ENCODE results near the gene VPS13C.
A peak's percentile ranks its signal among the peaks of the same experiment; 100 is the strongest.

VPS13C gene

GRCh38 chr15:62087671-62088352 is 27.6 kb upstream of the VPS13C start:
- TF ChIP-seq TAF1 (IDR thresholded peaks at IDR 0.05; ENCODE audit: borderline replicate concordance, insufficient read depth, low read length) (no peak), FOXP2 (optimal IDR thresholded peaks at IDR 0.05; ENCODE audit: borderline replicate concordance, extremely low read depth, extremely low read length, insufficient read depth) (peak; percentile 41), REST (IDR thresholded peaks at IDR 0.05; ENCODE audit: insufficient read depth in 1 of 2, low read depth in 2 of 2, low read length in 2 of 2) (peak in 1 of 2 experiments; percentile 39; a peak in 1 of 4 replicates), SIN3A (IDR thresholded peaks at IDR 0.05; ENCODE audit: borderline replicate concordance, insufficient read depth, low read length) (0 out of 2 replicates have a peak, but pooled peaks have one; percentile 25)

GRCh38 chr15:62085740-62086139 is 25.5 kb upstream of the VPS13C start:
- no peak for TF ChIP-seq POLR2AphosphoS5 (IDR thresholded peaks at IDR 0.05; ENCODE audit: low read depth, low read length)
- TF ChIP-seq SIN3A (IDR thresholded peaks at IDR 0.05; ENCODE audit: borderline replicate concordance, insufficient read depth, low read length) = no peak
- TF ChIP-seq FOXP2 (optimal IDR thresholded peaks at IDR 0.05; ENCODE audit: borderline replicate concordance, extremely low read depth, extremely low read length, insufficient read depth) = no peak
- no peak for TF ChIP-seq TAF1 (IDR thresholded peaks at IDR 0.05; ENCODE audit: borderline replicate concordance, insufficient read depth, low read length)
- TF ChIP-seq REST (IDR thresholded peaks at IDR 0.05; ENCODE audit: insufficient read depth in 1 of 2, low read depth in 2 of 2, low read length in 2 of 2) = no peak

GRCh38 chr15:62083194-62084154 is 23.2 kb upstream of the VPS13C start:
- no peak for TF ChIP-seq FOXP2 (optimal IDR thresholded peaks at IDR 0.05; ENCODE audit: borderline replicate concordance, extremely low read depth, extremely low read length, insufficient read depth)
- TF ChIP-seq SIN3A (IDR thresholded peaks at IDR 0.05; ENCODE audit: borderline replicate concordance, insufficient read depth, low read length) = no peak
- TF ChIP-seq POLR2AphosphoS5 (IDR thresholded peaks at IDR 0.05; ENCODE audit: low read depth, low read length) = no peak

- TF ChIP-seq SIN3A (IDR thresholded peaks at IDR 0.05; ENCODE audit: borderline replicate concordance, insufficient read depth, low read length) (no peak), POLR2AphosphoS5 (IDR thresholded peaks at IDR 0.05; ENCODE audit: low read depth, low read length) (no peak), REST (IDR thresholded peaks at IDR 0.05; ENCODE audit: insufficient read depth in 1 of 2, low read depth in 2 of 2, low read length in 2 of 2) (no peak), TAF1 (IDR thresholded peaks at IDR 0.05; ENCODE audit: borderline replicate concordance, insufficient read depth, low read length) (no peak), FOXP2 (optimal IDR thresholded peaks at IDR 0.05; ENCODE audit: borderline replicate concordance, extremely low read depth, extremely low read length, insufficient read depth) (no peak)
Measured at GRCh38 chr15:62079594-62079993, 19.3 kb upstream of the VPS13C start.

- no peak for TF ChIP-seq REST (IDR thresholded peaks at IDR 0.05; ENCODE audit: insufficient read depth in 1 of 2, low read depth in 2 of 2, low read length in 2 of 2)
- TF ChIP-seq SIN3A (IDR thresholded peaks at IDR 0.05; ENCODE audit: borderline replicate concordance, insufficient read depth, low read length) = no peak
- TF ChIP-seq POLR2AphosphoS5 (IDR thresholded peaks at IDR 0.05; ENCODE audit: low read depth, low read length) = no peak
- no peak for TF ChIP-seq TAF1 (IDR thresholded peaks at IDR 0.05; ENCODE audit: borderline replicate concordance, insufficient read depth, low read length)
- no peak for TF ChIP-seq FOXP2 (optimal IDR thresholded peaks at IDR 0.05; ENCODE audit: borderline replicate concordance, extremely low read depth, extremely low read length, insufficient read depth)
Measured at GRCh38 chr15:62075595-62076277, 15.5 kb upstream of the VPS13C start.

Measured in PFSK-1 (cell line).